LoVo (cell line): Measurements from ENCODE around the gene OTX1.
A peak's percentile ranks its signal among the peaks of the same experiment; 100 is the strongest.
"Not testable (repeated sequence)": the region's sequence is repeated elsewhere in the genome, so short reads cannot be mapped to it uniquely, and the experiment has no call there.

Experiments
- DNase-seq: peaks from one replicate; pipeline ENCODE4 v3.0.0-alpha.2; 2016; ENCODE audit warnings: low spot score

The OTX1 gene

GRCh38 chr2:63050334-63051041 is at the start of gene OTX1:
OTX1 (plus strand) TSS chr2:63050830; CDS start chr2:63052991, 2,161 bp downstream.
- DNase-seq = peak; percentile 92

GRCh38 chr2:63001576-63001975 is 49.1 kb upstream of the OTX1 start:
- no peak for DNase-seq

GRCh38 chr2:63003351-63003750 is 47.3 kb upstream of the OTX1 start:
- no peak for DNase-seq

- no peak for DNase-seq
Observed at GRCh38 chr2:63007813-63008458, 42.7 kb upstream of the OTX1 start.

GRCh38 chr2:63008838-63009237 is 41.8 kb upstream of the OTX1 start:
- DNase-seq = no peak

- DNase-seq = no peak
Observed at GRCh38 chr2:63009490-63009889, 41.1 kb upstream of the OTX1 start.

- DNase-seq = no peak
Observed at GRCh38 chr2:63012541-63012940, 38.1 kb upstream of the OTX1 start.

GRCh38 chr2:63013438-63013837 is 37.2 kb upstream of the OTX1 start:
- no peak for DNase-seq

- no peak for DNase-seq
Observed at GRCh38 chr2:63015389-63015788, 35.2 kb upstream of the OTX1 start.

GRCh38 chr2:63018439-63018838 is 32.2 kb upstream of the OTX1 start:
- DNase-seq = no peak

GRCh38 chr2:63019686-63020085 is 30.9 kb upstream of the OTX1 start:
- DNase-seq = not testable (repeated sequence)

GRCh38 chr2:63023444-63023843 is 27.2 kb upstream of the OTX1 start:
- no peak for DNase-seq

- no peak for DNase-seq
Observed at GRCh38 chr2:63027220-63027619, 23.4 kb upstream of the OTX1 start.

GRCh38 chr2:63029058-63029457 is 21.6 kb upstream of the OTX1 start:
- no peak for DNase-seq

- no peak for DNase-seq
Observed at GRCh38 chr2:63034526-63034925, 16.1 kb upstream of the OTX1 start.

- no peak for DNase-seq
Observed at GRCh38 chr2:63035169-63035568, 15.5 kb upstream of the OTX1 start.

GRCh38 chr2:63035660-63036059 is 15.0 kb upstream of the OTX1 start:
- DNase-seq = no peak

- no peak for DNase-seq
Observed at GRCh38 chr2:63038034-63038433, 12.6 kb upstream of the OTX1 start.

- DNase-seq = no peak
Observed at GRCh38 chr2:63040586-63040985, 10.0 kb upstream of the OTX1 start.

GRCh38 chr2:63041592-63041991 is 9.0 kb upstream of the OTX1 start:
- DNase-seq = no peak

GRCh38 chr2:63044362-63045327 is 6.0 kb upstream of the OTX1 start:
- DNase-seq = no peak

GRCh38 chr2:63046552-63046951 is 4.1 kb upstream of the OTX1 start:
- no peak for DNase-seq

- DNase-seq = no peak
Observed at GRCh38 chr2:63046961-63047320, 3.7 kb upstream of the OTX1 start.
